Measurements from ENCODE around the gene GALNT15. TPM values are rescaled to one million over a fixed set of nuclear protein-coding genes. Genes with fewer than 3 reads are reported as not detected.
A peak's percentile ranks its signal among the peaks of the same experiment; 100 is the strongest.

The GALNT15 gene
- total RNA-seq, 3 donors from 2014 or later, result 68.5 to 492 (median 215) TPM

DNA sequence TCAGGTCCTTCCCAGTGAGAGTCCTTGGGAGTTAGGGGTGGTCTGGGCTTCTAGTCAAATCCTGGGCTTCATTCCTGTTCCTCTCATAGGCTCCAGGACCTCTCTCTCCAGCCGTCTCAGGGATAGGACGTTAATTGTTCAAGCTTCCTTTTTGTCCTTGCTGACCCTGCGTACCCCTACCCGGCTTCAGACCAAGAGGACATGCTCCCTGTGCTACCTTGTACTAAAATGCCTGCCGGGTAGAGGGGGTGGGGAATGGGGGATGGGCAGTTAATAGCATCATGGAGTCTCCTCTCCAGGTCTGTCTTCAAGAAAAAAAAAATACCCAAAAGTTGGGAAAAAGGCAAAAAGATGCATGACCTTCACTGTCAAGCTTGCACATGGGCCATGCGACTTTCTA lies 36.5 kb upstream of the GALNT15 start:
- peak overlapping the region; percentile 83 to 88 for H3K27ac ChIP-seq

DNA sequence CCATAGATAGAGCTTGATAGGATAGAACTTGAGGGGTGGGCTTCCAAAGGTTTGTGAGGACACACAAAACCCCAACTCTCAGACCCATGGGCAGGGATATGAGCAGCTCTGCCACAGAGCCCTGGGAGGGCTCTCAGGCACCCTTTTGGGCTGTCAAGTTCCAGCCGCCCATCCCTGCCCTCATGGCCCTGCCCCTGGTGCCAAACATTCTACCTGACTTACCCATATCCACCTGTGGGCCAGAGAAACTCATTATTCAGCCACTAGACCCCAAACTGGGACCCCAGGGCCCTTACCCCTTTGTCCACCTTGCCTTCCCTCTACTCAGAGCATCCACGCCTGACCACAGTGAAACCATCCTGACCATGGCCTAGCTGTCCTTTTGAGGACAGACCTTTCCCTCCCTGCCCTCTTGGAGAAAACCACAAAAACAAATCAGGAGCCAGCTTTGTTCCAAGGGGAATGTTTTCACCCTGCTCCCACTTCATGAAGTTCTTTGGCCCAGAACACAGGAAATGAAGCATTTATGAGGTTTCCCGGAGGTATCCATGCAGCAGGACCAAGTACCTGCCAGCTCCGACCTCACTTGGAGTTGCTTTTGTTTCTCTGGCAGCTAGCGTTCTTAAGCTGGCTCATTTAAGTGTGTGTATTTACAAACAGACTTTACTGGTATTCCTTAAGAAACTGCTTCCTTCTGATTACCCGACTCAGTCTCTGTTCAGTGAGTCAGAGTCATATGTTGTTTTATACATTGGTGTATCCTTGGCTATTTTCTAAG lies 34.2 kb upstream of the GALNT15 start:
- Histone ChIP-seq H3K4me3 (no peak overlapping the region), H3K27me3 (no peaks in the 10 kb centered on the region), H3K9me3 (no peaks in the 10 kb centered on the region), H3K4me1 (peaks cover 0 to 5% of the 10 kb centered on the region in 2 donors), H3K27ac (peak overlapping the region; percentile 91 to 99), H3K36me3 (no peaks in the 10 kb centered on the region)
- intact Hi-C loops (cut with DNase I; ENCODE audit: low total_unique reads), result no loop called here
- peak in 1 of 2 donors; percentile 74 for DNase-seq (ENCODE audit: low spot score in 2 of 2)
- TF ChIP-seq POLR2AphosphoS5 (IDR thresholded peaks at IDR 0.05), result peak; percentile 70 to 76 (median 74)
- TF ChIP-seq POLR2A (IDR thresholded peaks at IDR 0.05), result no peak

More for the DNA sequence above, 36.5 kb upstream of the GALNT15 start:
- peaks cover 0 to 10% of the 10 kb centered on the region in 2 donors for H3K4me1 ChIP-seq
- no peak overlapping the region for H3K4me3 ChIP-seq
- no peaks in the 10 kb centered on the region for H3K36me3 ChIP-seq
- H3K27me3 ChIP-seq, result no peaks in the 10 kb centered on the region
- no peak for TF ChIP-seq POLR2AphosphoS5 (IDR thresholded peaks at IDR 0.05)
- TF ChIP-seq POLR2A (IDR thresholded peaks at IDR 0.05), result no peak
- intact Hi-C loops (cut with DNase I; ENCODE audit: low total_unique reads), result no loop called here
- no peaks in the 10 kb centered on the region for H3K9me3 ChIP-seq
- no peak for DNase-seq (ENCODE audit: low spot score in 2 of 2)

- TF ChIP-seq CTCF (IDR thresholded peaks at IDR 0.05), result no peak
- no peak for TF ChIP-seq POLR2A (IDR thresholded peaks at IDR 0.05)
- TF ChIP-seq POLR2AphosphoS5 (IDR thresholded peaks at IDR 0.05), result no peak
- H3K27ac ChIP-seq, result peak overlapping the region; percentile 91 to 99
- H3K9me3 ChIP-seq, result no peaks in the 10 kb centered on the region
- no peaks in the 10 kb centered on the region for H3K36me3 ChIP-seq
- no peak for DNase-seq (ENCODE audit: low spot score in 2 of 2)
- H3K4me3 ChIP-seq, result no peak overlapping the region
- H3K4me1 ChIP-seq, result peaks cover 0 to 5% of the 10 kb centered on the region in 2 donors
- H3K27me3 ChIP-seq, result no peaks in the 10 kb centered on the region
- intact Hi-C loops (cut with DNase I; ENCODE audit: low total_unique reads), result no loop called here
Observed at GRCh38 chr3:16140894-16141285, 33.6 kb upstream of the GALNT15 start.

- intact Hi-C loops (cut with DNase I; ENCODE audit: low total_unique reads), result no loop called here
- Histone ChIP-seq H3K27me3 (no peaks in the 10 kb centered on the region), H3K36me3 (no peaks in the 10 kb centered on the region), H3K9me3 (no peaks in the 10 kb centered on the region), H3K27ac (peak overlapping the region; percentile 91 to 99), H3K4me3 (no peak overlapping the region), H3K4me1 (peaks cover 0 to 5% of the 10 kb centered on the region in 2 donors)
- DNase-seq (ENCODE audit: low spot score in 2 of 2), result no peak
- no peak for TF ChIP-seq POLR2AphosphoS5 (IDR thresholded peaks at IDR 0.05)
- no peak for TF ChIP-seq CTCF (IDR thresholded peaks at IDR 0.05)
- TF ChIP-seq POLR2A (IDR thresholded peaks at IDR 0.05), result no peak
Observed at GRCh38 chr3:16142350-16143025, 32.0 kb upstream of the GALNT15 start.

DNA sequence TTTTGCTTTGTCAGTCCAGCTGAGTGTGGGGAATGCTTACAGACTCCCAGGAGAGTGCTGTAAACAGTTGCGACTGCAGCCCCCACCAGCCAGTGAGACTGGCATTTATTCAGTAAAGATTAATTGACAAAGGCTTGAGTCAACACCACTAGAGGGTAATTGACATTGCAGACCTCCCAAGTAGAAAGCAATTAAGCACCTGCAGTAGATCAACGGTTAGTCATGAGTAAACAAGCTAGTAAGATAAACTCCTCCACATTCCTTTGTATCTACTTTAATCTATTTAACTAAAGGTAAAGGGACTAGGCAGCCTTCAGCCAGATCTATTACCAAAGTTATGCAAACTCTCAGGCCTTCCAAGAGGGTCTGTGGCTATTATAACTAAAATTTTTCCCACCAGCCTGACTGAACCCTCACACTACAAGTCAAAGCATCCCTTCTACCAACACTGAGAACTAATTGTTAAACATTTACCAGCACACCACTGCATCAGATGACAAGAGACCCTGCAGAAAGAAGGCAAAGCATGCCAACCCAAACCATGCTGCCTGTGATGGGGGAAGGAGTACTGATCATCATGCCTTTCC lies 30.5 kb upstream of the GALNT15 start:
- Histone ChIP-seq H3K4me1 (peaks cover 0 to 5% of the 10 kb centered on the region in 2 donors), H3K27me3 (no peaks in the 10 kb centered on the region), H3K9me3 (no peaks in the 10 kb centered on the region), H3K4me3 (no peak overlapping the region), H3K27ac (no peak overlapping the region), H3K36me3 (no peaks in the 10 kb centered on the region)
- DNase-seq (ENCODE audit: low spot score in 2 of 2), result no peak
- TF ChIP-seq POLR2AphosphoS5 (IDR thresholded peaks at IDR 0.05) (no peak), POLR2A (IDR thresholded peaks at IDR 0.05) (no peak), CTCF (IDR thresholded peaks at IDR 0.05) (no peak)
- intact Hi-C loops (cut with DNase I; ENCODE audit: low total_unique reads), result no loop called here

All from breast epithelium (tissue), 4 donors.